K562 (cell line): Measurements from ENCODE around the gene AQP1. TPM values are rescaled to one million over a fixed set of nuclear protein-coding genes. Genes with fewer than 3 reads are reported as not detected.

Experiments
- AFF4 ChIP-seq: sonication (generic); formaldehyde crosslinking; IDR thresholded peaks from 2 replicates; pipeline ENCODE4 v1.8.0; 2023; ENCODE audit warnings: mild to moderate bottlenecking, missing genetic modification reagents
- DPF2 ChIP-seq: fragments of 450-650 bp; IDR thresholded peaks from 2 replicates; pipeline ENCODE4 v1.6.1; 2016
- ZBED1 ChIP-seq: IDR thresholded peaks from 2 replicates; pipeline ENCODE4 v1.6.1; 2014
- ZBTB11 ChIP-seq, 3 experiments: fragments of 200-800 bp in 1 of 3; fragments of 250-450 bp in 1 of 3; fragments of 450-650 bp in 1 of 3; sonication (Bioruptor Pico) in 1 of 3; sonication (Bioruptor generic) in 1 of 3; formaldehyde crosslinking in 1 of 3; IDR thresholded peaks; 2 replicates each; pipeline versions ENCODE4 v1.6.1 to v1.8.0; 2016 to 2022; ENCODE audit warnings: mild to moderate bottlenecking in 2 of 3, missing genetic modification characterization in 2 of 3, missing compliant biosample characterization in 1 of 3, moderate library complexity in 1 of 3
- polyA plus RNA-seq, 8 experiments: library from polyadenylated mRNA; depleted of rRNA in 4 of 8; stranded (reverse) in 5 of 8; unstranded in 3 of 8; fragments of >200 nt; fragmentation: Nextera tagmentation in 2 of 8; fragmentation: Illumina TruSeq in 1 of 8; extraction: Ambion mirVana in 2 of 8; extraction: Trizol in 1 of 8; gene quantifications; 2 replicates each; pipeline versions ENCODE4 v1.2.1 to v1.2.3, GENCODE V29; 2011 to 2014; ENCODE audit warnings: inconsistent platforms in 1 of 8, missing spikeins in 1 of 8
- total RNA-seq, 7 experiments: library from RNA; depleted of rRNA in 6 of 7; stranded (reverse); fragments of >200 nt in 6 of 7; fragmentation: Illumina TruSeq in 2 of 7; extraction: Trizol in 2 of 7; gene quantifications; 2 replicates each; pipeline versions ENCODE4 v1.2.1 to v1.2.3, GENCODE V29; 2011 to 2021; ENCODE audit warnings: low replicate concordance in 1 of 7
- TF ChIP-seq, protein P1 (sequence below): sonication (generic); formaldehyde crosslinking; IDR thresholded peaks from 2 replicates; pipeline ENCODE4 v1.8.1; 2023; ENCODE audit warnings: mild to moderate bottlenecking, missing genetic modification reagents

The AQP1 gene
- total and polyA plus RNA-seq, 9 of the 15 experiments (the other 6 are each of a cell fraction or from before 2014, with no cell fraction given) = 0.18 to 12.6 (median 4.1) TPM

DNA sequence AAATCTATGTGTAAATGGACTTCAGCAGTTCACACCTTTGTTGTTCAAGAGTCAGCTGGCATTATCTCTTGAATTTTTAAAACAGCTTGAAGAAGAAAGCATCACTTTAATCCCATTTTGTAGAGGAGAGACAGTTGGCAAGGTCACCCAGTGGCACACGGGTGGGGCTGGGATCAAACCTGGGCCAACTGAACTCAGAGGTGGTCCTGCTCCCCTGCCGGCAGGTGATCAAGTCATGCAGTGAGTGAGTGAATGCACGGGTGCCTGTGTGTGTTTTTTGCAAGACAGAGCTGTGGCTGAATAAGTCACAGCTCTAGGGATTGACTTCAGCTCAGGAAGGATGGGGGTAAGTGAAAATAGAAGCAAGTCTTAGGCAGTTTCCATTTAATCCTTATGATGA is 61.6 kb downstream of the AQP1 start (continued):
- TF ChIP-seq ZBTB11 (CRISPR knock-in tag; IDR thresholded peaks at IDR 0.05) = no peak
- no peak for TF ChIP-seq ZBED1
- no peak for TF ChIP-seq DPF2
- no peak for TF ChIP-seq AFF4 (CRISPR knock-in tag)
- TF ChIP-seq, protein P1, sequence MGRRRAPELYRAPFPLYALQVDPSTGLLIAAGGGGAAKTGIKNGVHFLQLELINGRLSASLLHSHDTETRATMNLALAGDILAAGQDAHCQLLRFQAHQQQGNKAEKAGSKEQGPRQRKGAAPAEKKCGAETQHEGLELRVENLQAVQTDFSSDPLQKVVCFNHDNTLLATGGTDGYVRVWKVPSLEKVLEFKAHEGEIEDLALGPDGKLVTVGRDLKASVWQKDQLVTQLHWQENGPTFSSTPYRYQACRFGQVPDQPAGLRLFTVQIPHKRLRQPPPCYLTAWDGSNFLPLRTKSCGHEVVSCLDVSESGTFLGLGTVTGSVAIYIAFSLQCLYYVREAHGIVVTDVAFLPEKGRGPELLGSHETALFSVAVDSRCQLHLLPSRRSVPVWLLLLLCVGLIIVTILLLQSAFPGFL (CRISPR knock-in tag) = no peak
